Activated gamma-delta T cell (primary cell): ENCODE data around the gene IQCC.

Experiments
- DNase-seq: peaks from one replicate; lab custom pipeline; 2025; lab: John Stamatoyannopoulos, UW

Gene IQCC

DNA sequence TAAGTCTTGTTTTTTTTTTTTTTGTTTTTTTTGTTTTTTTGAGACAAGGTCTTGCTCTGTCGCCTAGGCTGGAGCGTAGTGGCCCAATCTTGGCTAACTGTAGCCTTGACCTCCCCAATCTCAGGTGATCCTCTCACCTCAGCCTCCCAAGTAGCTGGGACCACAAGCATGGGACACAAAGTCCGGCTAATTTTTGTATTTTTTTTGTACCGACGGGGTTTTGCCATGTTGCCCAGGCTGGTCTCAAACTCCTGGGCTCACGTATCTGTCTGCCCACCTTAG is 51.7 kb downstream of the IQCC start:
- DNase-seq, result no peak
